AG08395 (cell line): ENCODE data around the gene ZKSCAN3.
"Not testable (repeated sequence)": the region's sequence is repeated elsewhere in the genome, so short reads cannot be mapped to it uniquely, and the experiment has no call there.

Experiments
- DNase-seq: peaks from one replicate; pipeline ENCODE4 v3.0.0; 2012; ENCODE audit warnings: mixed read lengths, low spot score

Gene ZKSCAN3

GRCh38 chr6:28349892-28350737, at the start of gene ZKSCAN3:
ZKSCAN3 (plus strand) TSS chr6:28349947; CDS start chr6:28359587, 9,640 bp downstream.
- peak; percentile 77 for DNase-seq

- DNase-seq, result no peak
These were observed 46.2 kb upstream of the ZKSCAN3 start for GRCh38 chr6:28303570-28303969.

- not testable (repeated sequence) for DNase-seq
These were observed 43.4 kb upstream of the ZKSCAN3 start for GRCh38 chr6:28306363-28306762.

GRCh38 chr6:28311139-28311823, 38.5 kb upstream of the ZKSCAN3 start:
- no peak for DNase-seq

GRCh38 chr6:28312939-28313338, 36.8 kb upstream of the ZKSCAN3 start:
- DNase-seq, result no peak

GRCh38 chr6:28315628-28316027, 34.1 kb upstream of the ZKSCAN3 start:
- no peak for DNase-seq

- not testable (repeated sequence) for DNase-seq
These were observed 31.9 kb upstream of the ZKSCAN3 start for GRCh38 chr6:28317866-28318265.

- no peak for DNase-seq
These were observed 27.1 kb upstream of the ZKSCAN3 start for GRCh38 chr6:28322661-28323060.

- no peak for DNase-seq
These were observed 25.8 kb upstream of the ZKSCAN3 start for GRCh38 chr6:28323813-28324424.

- no peak for DNase-seq
These were observed 23.3 kb upstream of the ZKSCAN3 start for GRCh38 chr6:28326371-28326948.

- no peak for DNase-seq
These were observed 19.7 kb upstream of the ZKSCAN3 start for GRCh38 chr6:28330041-28330440.

- no peak for DNase-seq
These were observed 16.7 kb upstream of the ZKSCAN3 start for GRCh38 chr6:28333047-28333446.

GRCh38 chr6:28333599-28334018, 16.1 kb upstream of the ZKSCAN3 start:
- no peak for DNase-seq

GRCh38 chr6:28334286-28335039, 15.3 kb upstream of the ZKSCAN3 start:
- no peak for DNase-seq

- no peak for DNase-seq
These were observed 14.6 kb upstream of the ZKSCAN3 start for GRCh38 chr6:28335040-28335563.

- DNase-seq, result peak; percentile 94
These were observed 14.0 kb upstream of the ZKSCAN3 start, which contains the start of gene ZSCAN31 for GRCh38 chr6:28335564-28336283. ZSCAN31 (minus strand) TSS chr6:28336148; CDS start chr6:28329683, 6,465 bp downstream.

GRCh38 chr6:28336284-28337120, 13.2 kb upstream of the ZKSCAN3 start:
- DNase-seq, result no peak

- no peak for DNase-seq
These were observed 12.6 kb upstream of the ZKSCAN3 start for GRCh38 chr6:28337121-28337520.

- no peak for DNase-seq
These were observed 9.2 kb upstream of the ZKSCAN3 start for GRCh38 chr6:28340310-28341095.
